Breast epithelium (tissue), 4 donors: ENCODE data around the gene TCEAL3. TPM values are rescaled to one million over a fixed set of nuclear protein-coding genes. Genes with fewer than 3 reads are reported as not detected.
A peak's percentile ranks its signal among the peaks of the same experiment; 100 is the strongest.

ENCODE experiments used
- DNase-seq, 2 donors: peaks; one replicate each; pipeline ENCODE4 v3.0.0-alpha.2; 2019; ENCODE audit warnings: low spot score in 2 of 2
- H3K27ac ChIP-seq, 2 donors: fragments of 200-600 bp; sonication (generic) in 1 of 2; one replicate each; pipeline ENCODE4 v1.5.1; 2016 to 2019; ENCODE audit warnings: mild to moderate bottlenecking in 1 of 2
- H3K27me3 ChIP-seq, 2 donors: fragments of 200-600 bp; sonication (generic) in 1 of 2; one replicate each; pipeline versions ENCODE4 v1.5.1 to v1.6.0; 2017 to 2019; ENCODE audit warnings: control low read depth in 1 of 2, mild to moderate bottlenecking in 1 of 2
- H3K36me3 ChIP-seq: fragments of 200-600 bp; one replicate; pipeline ENCODE4 v1.5.1; 2019
- H3K4me1 ChIP-seq, 2 donors: fragments of 200-600 bp; sonication (generic); one replicate each; pipeline ENCODE4 v1.5.1; 2016 to 2019; ENCODE audit warnings: control low read depth in 1 of 2
- H3K4me3 ChIP-seq, 3 donors: fragments of 200-600 bp; sonication (generic); 1 replicate in 2 of 3; 2 replicates in 1 of 3; pipeline ENCODE4 v1.5.1; 2016 to 2019; ENCODE audit warnings: mild to moderate bottlenecking in 3 of 3, moderate library complexity in 2 of 3
- H3K9me3 ChIP-seq, 2 donors: fragments of 200-600 bp; sonication (generic) in 1 of 2; one replicate each; pipeline ENCODE4 v1.5.1; 2016 to 2019; ENCODE audit warnings: control low read depth in 1 of 2
- POLR2A ChIP-seq: fragments of 450-650 bp; IDR thresholded peaks from one replicate; pipeline ENCODE4 v1.6.1; 2016; ENCODE audit warnings: antibody characterized with exemption, mild to moderate bottlenecking, moderate library complexity
- POLR2AphosphoS5 ChIP-seq, 3 donors: sonication (generic); formaldehyde crosslinking; IDR thresholded peaks; one replicate each; pipeline ENCODE4 v1.6.1; 2017; ENCODE audit warnings: antibody characterized with exemption in 3 of 3
- intact Hi-C: fragments of 100-400 bp; cut with DNase I; formaldehyde crosslinking; loops from one replicate; pipeline ENCODE4 v1.15.1; 2023; ENCODE audit warnings: low total_unique reads
- total RNA-seq, 3 donors: library from RNA; depleted of rRNA; stranded (reverse); fragments of >200 nt; gene quantifications; one replicate each; pipeline ENCODE4 v1.1.0, GENCODE V29; 2016
- TF ChIP-seq, protein P1 (sequence below), 3 donors: fragments of 450-650 bp; IDR thresholded peaks; one replicate each; pipeline ENCODE4 v1.5.1; 2016 to 2017; ENCODE audit warnings: antibody characterized with exemption in 3 of 3, mild to moderate bottlenecking in 3 of 3, moderate library complexity in 3 of 3

Gene TCEAL3
- total RNA-seq, 3 donors from 2014 or later = 21.3 to 52.4 (median 41.6) TPM

DNA sequence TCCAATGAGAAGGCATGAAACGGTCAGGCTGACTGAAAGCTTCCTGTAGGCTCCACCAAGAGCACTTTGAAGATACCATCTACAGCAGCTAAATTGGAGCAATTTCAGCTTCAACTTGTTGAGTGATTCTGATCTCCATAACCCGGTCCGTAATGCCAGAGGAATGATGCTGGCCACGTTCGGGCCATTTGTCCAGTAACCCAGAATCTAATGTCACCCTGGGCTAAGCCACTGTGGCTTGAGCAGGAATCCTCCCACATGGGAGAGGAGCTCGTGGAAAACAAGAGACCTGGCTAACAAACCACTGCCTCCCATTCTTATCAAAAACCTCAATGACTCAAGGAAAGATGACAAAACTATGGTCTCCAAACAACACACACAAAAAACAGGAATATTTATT is 36.6 kb upstream of the TCEAL3 start:
- H3K9me3 ChIP-seq = no peaks in the 10 kb centered on the region
- no peaks in the 10 kb centered on the region for H3K36me3 ChIP-seq
- DNase-seq = no peak
- no peak overlapping the region for H3K27ac ChIP-seq
- intact Hi-C loops = no loop called here
- TF ChIP-seq POLR2AphosphoS5 (IDR thresholded peaks at IDR 0.05) = no peak
- TF ChIP-seq POLR2A = no peak
- H3K4me3 ChIP-seq = no peak overlapping the region
- H3K4me1 ChIP-seq = no peaks in the 10 kb centered on the region
- H3K27me3 ChIP-seq = peaks cover 0 to 34% of the 10 kb centered on the region in 2 donors

DNA sequence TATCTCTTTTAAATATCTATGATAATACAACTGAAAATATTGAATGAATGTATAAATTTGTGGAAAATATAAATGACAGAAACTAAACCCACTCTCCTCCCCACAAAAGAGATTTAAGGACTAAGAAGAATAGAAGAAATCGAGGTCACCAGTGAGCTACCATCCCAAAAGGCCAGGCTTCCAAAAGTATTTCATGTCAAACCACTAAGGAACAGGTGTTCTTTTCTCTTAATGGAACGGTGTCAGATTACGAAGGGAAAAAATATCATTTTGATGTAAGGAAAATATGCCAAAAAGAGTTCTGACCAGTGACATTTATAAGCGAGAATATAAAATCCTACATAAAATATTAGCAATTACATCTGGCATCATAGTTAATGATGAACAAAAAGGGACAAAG is 36.0 kb upstream of the TCEAL3 start:
- intact Hi-C loops = no loop called here
- no peak overlapping the region for H3K4me3 ChIP-seq
- peaks cover 0 to 28% of the 10 kb centered on the region in 2 donors for H3K27me3 ChIP-seq
- DNase-seq = no peak
- no peaks in the 10 kb centered on the region for H3K36me3 ChIP-seq
- H3K9me3 ChIP-seq = no peaks in the 10 kb centered on the region
- no peak overlapping the region for H3K27ac ChIP-seq
- H3K4me1 ChIP-seq = no peaks in the 10 kb centered on the region
- TF ChIP-seq, protein P1, sequence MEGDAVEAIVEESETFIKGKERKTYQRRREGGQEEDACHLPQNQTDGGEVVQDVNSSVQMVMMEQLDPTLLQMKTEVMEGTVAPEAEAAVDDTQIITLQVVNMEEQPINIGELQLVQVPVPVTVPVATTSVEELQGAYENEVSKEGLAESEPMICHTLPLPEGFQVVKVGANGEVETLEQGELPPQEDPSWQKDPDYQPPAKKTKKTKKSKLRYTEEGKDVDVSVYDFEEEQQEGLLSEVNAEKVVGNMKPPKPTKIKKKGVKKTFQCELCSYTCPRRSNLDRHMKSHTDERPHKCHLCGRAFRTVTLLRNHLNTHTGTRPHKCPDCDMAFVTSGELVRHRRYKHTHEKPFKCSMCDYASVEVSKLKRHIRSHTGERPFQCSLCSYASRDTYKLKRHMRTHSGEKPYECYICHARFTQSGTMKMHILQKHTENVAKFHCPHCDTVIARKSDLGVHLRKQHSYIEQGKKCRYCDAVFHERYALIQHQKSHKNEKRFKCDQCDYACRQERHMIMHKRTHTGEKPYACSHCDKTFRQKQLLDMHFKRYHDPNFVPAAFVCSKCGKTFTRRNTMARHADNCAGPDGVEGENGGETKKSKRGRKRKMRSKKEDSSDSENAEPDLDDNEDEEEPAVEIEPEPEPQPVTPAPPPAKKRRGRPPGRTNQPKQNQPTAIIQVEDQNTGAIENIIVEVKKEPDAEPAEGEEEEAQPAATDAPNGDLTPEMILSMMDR (IDR thresholded peaks at IDR 0.05) = no peak
- TF ChIP-seq POLR2A (no peak), POLR2AphosphoS5 (IDR thresholded peaks at IDR 0.05) (no peak)

DNA sequence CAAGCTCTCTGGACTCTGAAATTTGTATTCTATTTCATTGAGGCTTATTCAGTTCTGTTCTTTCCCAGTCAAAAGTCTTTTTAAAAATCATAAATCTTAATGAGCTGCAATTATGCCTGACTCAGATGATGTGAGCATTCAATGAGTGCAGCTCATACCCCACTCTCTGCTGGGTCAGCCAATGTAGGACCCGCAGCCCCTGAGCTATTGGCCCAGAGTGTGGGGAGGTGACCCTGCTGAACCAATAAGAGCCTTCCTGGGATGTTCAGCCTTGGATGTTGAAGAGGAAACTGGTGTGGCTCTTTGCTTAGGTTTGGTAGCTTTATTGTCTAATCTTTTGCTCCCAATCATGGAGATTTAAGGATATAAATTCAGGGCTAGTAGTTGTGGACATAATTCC is 34.6 kb upstream of the TCEAL3 start:
- Histone ChIP-seq H3K4me3 (no peak overlapping the region), H3K4me1 (no peaks in the 10 kb centered on the region), H3K9me3 (no peaks in the 10 kb centered on the region), H3K27me3 (peaks cover 0 to 22% of the 10 kb centered on the region in 2 donors), H3K36me3 (no peaks in the 10 kb centered on the region), H3K27ac (no peak overlapping the region)
- intact Hi-C loops = no loop called here
- DNase-seq = no peak
- TF ChIP-seq, protein P1 (IDR thresholded peaks at IDR 0.05) = no peak
- TF ChIP-seq POLR2AphosphoS5 (IDR thresholded peaks at IDR 0.05) (no peak), POLR2A (no peak)

DNA sequence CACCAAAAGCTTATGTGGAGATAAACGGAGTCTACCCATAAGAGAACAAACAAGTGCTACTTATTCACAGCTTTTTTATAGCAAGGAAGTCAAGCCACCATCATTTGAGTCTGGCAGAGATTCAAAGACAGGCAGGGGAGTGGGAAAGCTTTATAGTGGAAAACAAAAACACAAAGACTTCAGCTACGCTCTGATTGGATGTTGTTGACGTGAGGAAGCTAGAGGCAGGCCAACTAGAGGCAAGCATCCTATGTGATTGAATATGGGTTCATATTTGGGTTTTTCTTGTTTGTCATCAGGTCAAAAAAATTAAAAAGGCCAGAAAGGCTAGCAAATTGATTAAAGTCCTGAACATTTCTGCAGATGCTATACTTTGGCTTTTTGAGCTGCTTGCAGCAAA is 23.2 kb upstream of the TCEAL3 start:
- TF ChIP-seq, protein P1 (IDR thresholded peaks at IDR 0.05) = no peak
- TF ChIP-seq POLR2AphosphoS5 (IDR thresholded peaks at IDR 0.05) = no peak
- TF ChIP-seq POLR2A = no peak
- H3K4me3 ChIP-seq = no peak overlapping the region
- intact Hi-C loops = no loop called here

DNA sequence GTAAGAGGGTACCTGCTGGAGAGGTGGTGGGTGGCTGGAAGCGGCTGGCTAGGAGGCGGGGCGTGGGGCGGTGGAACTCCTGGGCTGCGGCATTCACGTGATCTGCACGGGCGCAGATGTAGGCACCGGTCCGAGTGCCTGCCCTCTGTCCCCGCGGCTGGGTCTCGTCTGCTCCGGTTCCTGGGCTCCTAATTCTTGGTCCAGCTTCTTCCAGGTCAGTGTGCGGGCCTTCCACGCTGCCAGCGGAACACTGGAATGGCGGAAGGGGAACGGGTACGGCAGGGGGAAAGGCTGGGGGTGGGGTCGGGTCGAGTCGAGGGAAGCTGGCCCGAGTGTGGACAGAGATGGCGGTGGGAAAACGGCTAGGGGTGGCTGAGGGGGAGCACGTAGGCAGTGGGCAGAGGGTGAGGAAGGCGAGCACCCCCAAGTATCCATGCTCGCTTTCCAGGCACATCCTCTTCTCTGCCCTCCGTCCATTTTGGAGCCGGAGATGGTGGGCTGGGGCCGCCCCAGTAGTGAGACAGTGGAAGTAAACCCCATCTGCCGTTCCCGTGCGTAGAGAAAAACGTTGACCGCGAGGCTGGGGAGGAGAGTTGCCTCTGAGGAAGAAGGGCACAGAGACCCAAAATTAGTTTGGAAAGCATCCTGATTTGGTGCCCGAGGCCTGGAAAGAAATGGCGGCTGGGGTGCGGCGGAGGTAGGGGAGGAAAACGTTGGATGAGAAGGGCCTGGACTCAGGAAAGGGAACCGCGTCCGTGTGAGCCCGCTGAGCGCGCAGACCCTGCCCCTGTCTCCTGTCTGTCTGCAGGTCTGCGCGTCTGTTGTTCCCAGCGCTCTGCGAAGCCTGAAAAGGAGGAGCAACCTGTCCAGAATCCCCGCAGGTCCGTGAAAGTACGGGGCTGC is 22.1 kb upstream of the TCEAL3 start, which contains the start of gene TCEAL4:
Gene TCEAL4, plus strand, starts transcription at position 105 of the 903 bp plus-strand sequence. CDS start 1,161 bp downstream, outside the sequence.
- Histone ChIP-seq H3K27me3 (peaks cover 0 to 13% of the 10 kb centered on the region in 2 donors), H3K36me3 (no peaks in the 10 kb centered on the region), H3K27ac (peak within 1 kb of the TSS; percentile 89 to 95), H3K4me3 (peak within 1 kb of the TSS; percentile 59 to 71 (median 64)), H3K9me3 (peaks cover 0 to 9% of the 10 kb centered on the region in 2 donors), H3K4me1 (no peaks in the 10 kb centered on the region)
- peak; percentile 53 to 66 for DNase-seq
- intact Hi-C loops = no loop called here
- TF ChIP-seq, protein P1 (IDR thresholded peaks at IDR 0.05) = no peak
- TF ChIP-seq POLR2AphosphoS5 (IDR thresholded peaks at IDR 0.05) = peak in 2 of 3 donors; percentile 26 to 63
- no peak for TF ChIP-seq POLR2A

More for the DNA sequence above, 23.2 kb upstream of the TCEAL3 start:
- Histone ChIP-seq H3K4me1 (no peaks in the 10 kb centered on the region), H3K36me3 (no peaks in the 10 kb centered on the region), H3K27me3 (peaks cover 0 to 13% of the 10 kb centered on the region in 2 donors), H3K27ac (no peak overlapping the region), H3K9me3 (peaks cover 0 to 9% of the 10 kb centered on the region in 2 donors)
- no peak for DNase-seq
